ENCODE data around the gene ADAM15.

The ADAM15 gene

GRCh38 chr1:155106862-155107261 lies 55.7 kb downstream of the ADAM15 start:
- H3K27ac ChIP-seq = no peak overlapping the region

GRCh38 chr1:155107309-155108264 lies 56.5 kb downstream of the ADAM15 start:
- TF ChIP-seq ZFX (IDR thresholded peaks at IDR 0.05; ENCODE audit: borderline replicate concordance) (no peak), CTCF (IDR thresholded peaks at IDR 0.05) (no peak)
- no peak overlapping the region for H3K27ac ChIP-seq

More at GRCh38 chr1:155106862-155107261, 55.7 kb downstream of the ADAM15 start:
- TF ChIP-seq CTCF (IDR thresholded peaks at IDR 0.05) = no peak
- TF ChIP-seq ZFX (IDR thresholded peaks at IDR 0.05; ENCODE audit: borderline replicate concordance) = no peak

GRCh38 chr1:155108296-155108695 lies 57.2 kb downstream of the ADAM15 start:
- TF ChIP-seq ZFX (IDR thresholded peaks at IDR 0.05; ENCODE audit: borderline replicate concordance) (no peak), CTCF (IDR thresholded peaks at IDR 0.05) (no peak)
- no peak overlapping the region for H3K27ac ChIP-seq

GRCh38 chr1:155110381-155110780 lies 59.3 kb downstream of the ADAM15 start:
- H3K27ac ChIP-seq = no peak overlapping the region
- no peak for TF ChIP-seq CTCF (IDR thresholded peaks at IDR 0.05)
- TF ChIP-seq ZFX (IDR thresholded peaks at IDR 0.05; ENCODE audit: borderline replicate concordance) = no peak

- no peak overlapping the region for H3K27ac ChIP-seq
- TF ChIP-seq ZFX (IDR thresholded peaks at IDR 0.05; ENCODE audit: borderline replicate concordance) (no peak), CTCF (IDR thresholded peaks at IDR 0.05) (no peak)
Measured at GRCh38 chr1:155110826-155111225, 59.7 kb downstream of the ADAM15 start.

Measured in 22Rv1 (cell line).